ENCODE measurements around the gene TMPRSS13.

- no peak for TF ChIP-seq CTCF (conservative IDR thresholded peaks at IDR 0.05)
- TF ChIP-seq EZH2 (IDR thresholded peaks at IDR 0.05; ENCODE audit: low read depth), result no peak
Measured at GRCh38 chr11:117874253-117874909, 54.8 kb downstream of the TMPRSS13 start.
